ENCODE measurements around the gene ZNF555.

Gene ZNF555

GRCh38 chr19:2906631-2907195 is 65.4 kb downstream of the ZNF555 start:
- Mint-ChIP-seq H3K36me3 (ENCODE audit: insufficient read depth) (no peaks in the 10 kb centered on the region), H3K4me3 (no peak overlapping the region), H3K4me1 (peaks cover 22% of the 10 kb centered on the region), H3K27ac (ENCODE audit: low read depth) (no peak overlapping the region), H3K9me3 (no peaks in the 10 kb centered on the region), H3K27me3 (no peaks in the 10 kb centered on the region)
- ATAC-seq (replicated peaks; ENCODE audit: extremely low read depth, poor library complexity, severe bottlenecking) (no peak), DNase-seq (ENCODE audit: low spot score in 2 of 2) (no peak)
